ENCODE data around the gene MAN2A1. TPM values are rescaled to one million over a fixed set of nuclear protein-coding genes. Genes with fewer than 3 reads are reported as not detected.

MAN2A1 gene
- total and polyA plus RNA-seq, 2 donors (not counting 1 experiment from before 2014, with no cell fraction given), result 51.6 to 70.5 TPM

DNA sequence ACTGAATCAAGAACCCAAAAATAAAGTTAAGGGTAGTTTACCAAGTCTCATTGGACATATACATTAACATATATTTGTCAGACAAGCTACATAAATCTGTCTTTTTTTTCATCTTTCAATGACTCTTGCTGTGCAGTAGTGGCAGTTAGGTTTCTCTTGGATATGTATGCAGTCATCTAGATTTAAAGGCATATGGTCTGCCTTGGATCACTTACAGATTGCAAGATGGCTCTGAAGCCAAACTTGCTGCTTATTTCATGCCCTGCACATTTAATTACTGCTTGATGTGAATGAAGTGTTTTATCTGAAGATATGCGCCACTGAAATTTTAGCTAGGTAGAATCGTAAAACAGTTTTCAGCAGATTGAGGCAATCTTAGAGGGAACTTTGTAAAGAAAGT, 18.6 kb upstream of the MAN2A1 start:
- no peak for TF ChIP-seq EZH2 (IDR thresholded peaks at IDR 0.05; ENCODE audit: low read length, missing control alignments)
- TF ChIP-seq, protein P1, sequence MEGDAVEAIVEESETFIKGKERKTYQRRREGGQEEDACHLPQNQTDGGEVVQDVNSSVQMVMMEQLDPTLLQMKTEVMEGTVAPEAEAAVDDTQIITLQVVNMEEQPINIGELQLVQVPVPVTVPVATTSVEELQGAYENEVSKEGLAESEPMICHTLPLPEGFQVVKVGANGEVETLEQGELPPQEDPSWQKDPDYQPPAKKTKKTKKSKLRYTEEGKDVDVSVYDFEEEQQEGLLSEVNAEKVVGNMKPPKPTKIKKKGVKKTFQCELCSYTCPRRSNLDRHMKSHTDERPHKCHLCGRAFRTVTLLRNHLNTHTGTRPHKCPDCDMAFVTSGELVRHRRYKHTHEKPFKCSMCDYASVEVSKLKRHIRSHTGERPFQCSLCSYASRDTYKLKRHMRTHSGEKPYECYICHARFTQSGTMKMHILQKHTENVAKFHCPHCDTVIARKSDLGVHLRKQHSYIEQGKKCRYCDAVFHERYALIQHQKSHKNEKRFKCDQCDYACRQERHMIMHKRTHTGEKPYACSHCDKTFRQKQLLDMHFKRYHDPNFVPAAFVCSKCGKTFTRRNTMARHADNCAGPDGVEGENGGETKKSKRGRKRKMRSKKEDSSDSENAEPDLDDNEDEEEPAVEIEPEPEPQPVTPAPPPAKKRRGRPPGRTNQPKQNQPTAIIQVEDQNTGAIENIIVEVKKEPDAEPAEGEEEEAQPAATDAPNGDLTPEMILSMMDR (conservative IDR thresholded peaks at IDR 0.05 in 1 of 2, IDR thresholded peaks at IDR 0.05 in 1 of 2; ENCODE audit: low read depth in 1 of 2, low read length in 2 of 2), result no peak
- no peak overlapping the region for H3K4me3 ChIP-seq (replicated peaks in 1 of 4; ENCODE audit: control extremely low read depth in 1 of 4, insufficient read depth in 1 of 4, low read depth in 3 of 4, low read length in 4 of 4)
- no peaks in the 10 kb centered on the region for H4K20me1 ChIP-seq (ENCODE audit: control insufficient read depth, extremely low read depth, insufficient read depth, low read length)
- no peak overlapping the region for H3K9ac ChIP-seq (ENCODE audit: insufficient read depth, low read length)
- H3K79me2 ChIP-seq (ENCODE audit: control insufficient read depth, insufficient read depth, low read length), result no peaks in the 10 kb centered on the region
- H3K36me3 ChIP-seq (ENCODE audit: control insufficient read depth, insufficient read depth, low read length), result no peaks in the 10 kb centered on the region
- H3K27ac ChIP-seq (ENCODE audit: insufficient read depth, low read length), result no peak overlapping the region
- H3K27me3 ChIP-seq (ENCODE audit: control insufficient read depth, insufficient read depth, low read length), result no peaks in the 10 kb centered on the region
- no peaks in the 10 kb centered on the region for H3K9me3 ChIP-seq (ENCODE audit: control insufficient read depth, insufficient read depth, low read depth, low read length)
- no peak for DNase-seq (ENCODE audit: low read depth in 2 of 2)
- no peaks in the 10 kb centered on the region for H3K4me1 ChIP-seq (ENCODE audit: control insufficient read depth, extremely low read depth, insufficient read depth, low read length)
- no peak overlapping the region for H3K4me2 ChIP-seq (ENCODE audit: extremely low read depth, insufficient read depth, low read length)
- no peak overlapping the region for H2AFZ ChIP-seq (ENCODE audit: low read length)

DNA sequence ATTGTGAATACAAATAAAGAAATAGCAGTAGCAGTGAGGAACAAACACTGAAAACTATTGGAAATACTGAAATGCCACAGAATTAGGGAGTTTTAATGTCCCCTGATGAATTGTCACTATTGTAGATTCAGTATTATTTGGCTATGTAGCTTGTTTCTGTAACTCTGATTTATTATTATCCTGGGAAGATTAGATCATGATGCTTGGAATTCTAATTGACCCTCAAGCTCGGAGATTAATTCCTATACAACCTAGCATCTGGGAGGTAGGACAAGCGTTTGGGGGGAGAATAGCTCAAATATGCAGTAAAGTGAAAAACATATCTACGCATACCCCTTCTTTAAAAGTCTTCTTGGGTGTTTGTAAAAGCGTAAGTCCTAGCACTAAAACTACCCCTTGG, 15.1 kb upstream of the MAN2A1 start:
- no peaks in the 10 kb centered on the region for H3K36me3 ChIP-seq (ENCODE audit: control insufficient read depth, insufficient read depth, low read length)
- H3K79me2 ChIP-seq (ENCODE audit: control insufficient read depth, insufficient read depth, low read length), result no peaks in the 10 kb centered on the region
- TF ChIP-seq, protein P1 (conservative IDR thresholded peaks at IDR 0.05 in 1 of 2, IDR thresholded peaks at IDR 0.05 in 1 of 2; ENCODE audit: low read depth in 1 of 2, low read length in 2 of 2), result no peak
- no peak for TF ChIP-seq EZH2 (IDR thresholded peaks at IDR 0.05; ENCODE audit: low read length, missing control alignments)
- no peak overlapping the region for H3K9ac ChIP-seq (ENCODE audit: insufficient read depth, low read length)
- no peak overlapping the region for H3K27ac ChIP-seq (ENCODE audit: insufficient read depth, low read length)
- no peaks in the 10 kb centered on the region for H3K27me3 ChIP-seq (ENCODE audit: control insufficient read depth, insufficient read depth, low read length)
- H3K4me3 ChIP-seq (replicated peaks in 1 of 4; ENCODE audit: control extremely low read depth in 1 of 4, insufficient read depth in 1 of 4, low read depth in 3 of 4, low read length in 4 of 4), result no peak overlapping the region
- H3K4me2 ChIP-seq (ENCODE audit: extremely low read depth, insufficient read depth, low read length), result no peak overlapping the region
- no peaks in the 10 kb centered on the region for H3K9me3 ChIP-seq (ENCODE audit: control insufficient read depth, insufficient read depth, low read depth, low read length)
- no peaks in the 10 kb centered on the region for H3K4me1 ChIP-seq (ENCODE audit: control insufficient read depth, extremely low read depth, insufficient read depth, low read length)
- no peaks in the 10 kb centered on the region for H4K20me1 ChIP-seq (ENCODE audit: control insufficient read depth, extremely low read depth, insufficient read depth, low read length)
- no peak for DNase-seq (ENCODE audit: low read depth in 2 of 2)
- H2AFZ ChIP-seq (ENCODE audit: low read length), result no peak overlapping the region

DNA sequence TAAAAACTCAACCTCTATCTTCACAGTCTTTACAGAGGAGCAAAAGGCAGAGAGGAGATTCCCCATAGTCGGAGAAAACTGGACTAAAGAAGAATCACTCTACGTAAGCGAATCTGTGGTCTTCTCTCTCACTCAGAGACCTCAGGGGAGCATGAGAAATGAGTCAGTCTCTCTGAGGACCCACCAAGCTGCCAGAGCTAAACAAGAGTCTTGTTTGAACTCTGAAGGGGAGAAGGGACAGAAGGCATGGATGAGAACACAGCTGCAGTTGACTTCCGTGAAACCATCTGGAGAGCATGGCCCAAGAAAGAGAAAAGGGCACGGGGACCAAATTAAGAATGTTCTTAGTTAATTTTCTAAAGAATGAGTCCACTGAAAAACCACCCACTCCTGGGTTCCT, 12.8 kb upstream of the MAN2A1 start:
- H3K27me3 ChIP-seq (ENCODE audit: control insufficient read depth, insufficient read depth, low read length), result no peaks in the 10 kb centered on the region
- DNase-seq (ENCODE audit: low read depth in 2 of 2), result no peak
- H3K9ac ChIP-seq (ENCODE audit: insufficient read depth, low read length), result no peak overlapping the region
- H4K20me1 ChIP-seq (ENCODE audit: control insufficient read depth, extremely low read depth, insufficient read depth, low read length), result no peaks in the 10 kb centered on the region
- TF ChIP-seq, protein P1 (conservative IDR thresholded peaks at IDR 0.05 in 1 of 2, IDR thresholded peaks at IDR 0.05 in 1 of 2; ENCODE audit: low read depth in 1 of 2, low read length in 2 of 2), result no peak
- no peak for TF ChIP-seq EZH2 (IDR thresholded peaks at IDR 0.05; ENCODE audit: low read length, missing control alignments)
- H3K4me2 ChIP-seq (ENCODE audit: extremely low read depth, insufficient read depth, low read length), result no peak overlapping the region
- H3K4me3 ChIP-seq (replicated peaks in 1 of 4; ENCODE audit: control extremely low read depth in 1 of 4, insufficient read depth in 1 of 4, low read depth in 3 of 4, low read length in 4 of 4), result no peak overlapping the region
- no peaks in the 10 kb centered on the region for H3K79me2 ChIP-seq (ENCODE audit: control insufficient read depth, insufficient read depth, low read length)
- H3K9me3 ChIP-seq (ENCODE audit: control insufficient read depth, insufficient read depth, low read depth, low read length), result no peaks in the 10 kb centered on the region
- no peaks in the 10 kb centered on the region for H3K4me1 ChIP-seq (ENCODE audit: control insufficient read depth, extremely low read depth, insufficient read depth, low read length)
- H3K27ac ChIP-seq (ENCODE audit: insufficient read depth, low read length), result no peak overlapping the region
- no peaks in the 10 kb centered on the region for H3K36me3 ChIP-seq (ENCODE audit: control insufficient read depth, insufficient read depth, low read length)
- no peak overlapping the region for H2AFZ ChIP-seq (ENCODE audit: low read length)

Data from fibroblast of lung (primary cell).